Retinal pigment epithelial cell (primary cell): Measurements from ENCODE around the gene HAUS8.
A peak's percentile ranks its signal among the peaks of the same experiment; 100 is the strongest.

Experiments
- DNase-seq: peaks from one replicate; pipeline ENCODE4 v3.0.0-alpha.2; 2010; ENCODE audit warnings: low read depth
- H3K4me3 ChIP-seq: 2 replicates; pipeline ENCODE4 v1.5.1; 2011; ENCODE audit warnings: mild to moderate bottlenecking, low read length, control low read depth, moderate library complexity
- TF ChIP-seq, protein P1 (sequence below): conservative IDR thresholded peaks from 2 replicates; pipeline ENCODE4 v1.5.1; 2011; ENCODE audit warnings: low read depth, low read length, control low read depth, inconsistent platforms

HAUS8 gene

DNA sequence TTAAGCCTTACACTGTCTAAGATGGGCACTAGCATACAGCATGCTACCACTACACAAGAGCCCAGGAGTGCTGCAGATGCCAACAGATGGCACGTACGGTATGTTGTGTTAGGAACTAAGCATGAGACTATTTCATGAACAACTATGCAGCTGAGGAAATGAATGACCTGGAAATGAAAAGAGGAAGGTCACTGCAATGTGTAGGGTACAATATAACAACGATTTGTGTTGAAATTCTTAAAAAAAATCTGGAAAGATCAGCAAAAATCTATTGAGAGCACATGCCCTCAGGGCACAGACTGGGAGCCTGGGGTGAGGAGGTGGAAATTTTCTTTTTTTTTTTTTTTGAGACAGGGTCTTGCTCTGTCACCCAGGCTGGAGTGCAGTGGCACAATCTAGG, 14.4 kb downstream of the HAUS8 start:
- no peak for DNase-seq
- TF ChIP-seq, protein P1, sequence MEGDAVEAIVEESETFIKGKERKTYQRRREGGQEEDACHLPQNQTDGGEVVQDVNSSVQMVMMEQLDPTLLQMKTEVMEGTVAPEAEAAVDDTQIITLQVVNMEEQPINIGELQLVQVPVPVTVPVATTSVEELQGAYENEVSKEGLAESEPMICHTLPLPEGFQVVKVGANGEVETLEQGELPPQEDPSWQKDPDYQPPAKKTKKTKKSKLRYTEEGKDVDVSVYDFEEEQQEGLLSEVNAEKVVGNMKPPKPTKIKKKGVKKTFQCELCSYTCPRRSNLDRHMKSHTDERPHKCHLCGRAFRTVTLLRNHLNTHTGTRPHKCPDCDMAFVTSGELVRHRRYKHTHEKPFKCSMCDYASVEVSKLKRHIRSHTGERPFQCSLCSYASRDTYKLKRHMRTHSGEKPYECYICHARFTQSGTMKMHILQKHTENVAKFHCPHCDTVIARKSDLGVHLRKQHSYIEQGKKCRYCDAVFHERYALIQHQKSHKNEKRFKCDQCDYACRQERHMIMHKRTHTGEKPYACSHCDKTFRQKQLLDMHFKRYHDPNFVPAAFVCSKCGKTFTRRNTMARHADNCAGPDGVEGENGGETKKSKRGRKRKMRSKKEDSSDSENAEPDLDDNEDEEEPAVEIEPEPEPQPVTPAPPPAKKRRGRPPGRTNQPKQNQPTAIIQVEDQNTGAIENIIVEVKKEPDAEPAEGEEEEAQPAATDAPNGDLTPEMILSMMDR = no peak

DNA sequence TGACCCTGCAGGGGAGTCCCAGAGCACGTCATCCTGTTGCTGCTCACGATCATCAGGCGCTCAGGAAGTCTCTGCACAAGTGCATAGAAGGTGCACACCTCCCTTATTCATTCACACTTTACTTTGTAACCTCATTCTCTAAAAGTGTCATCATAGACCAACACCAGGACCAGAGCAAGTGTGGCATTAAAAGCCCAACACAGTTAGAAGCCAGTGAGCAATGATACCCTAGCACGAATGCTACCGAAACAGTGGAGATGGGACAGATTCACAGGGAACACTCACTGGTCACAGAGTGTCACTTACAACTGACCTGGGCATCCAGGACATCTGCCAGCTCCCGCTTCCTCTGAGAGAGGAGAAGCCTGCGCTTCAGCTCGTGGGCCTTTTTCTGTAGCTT, 17.0 kb downstream of the HAUS8 start:
- no peak overlapping the region for H3K4me3 ChIP-seq
- TF ChIP-seq, protein P1 = no peak

More for the DNA sequence above, 14.4 kb downstream of the HAUS8 start:
- no peak overlapping the region for H3K4me3 ChIP-seq

DNA sequence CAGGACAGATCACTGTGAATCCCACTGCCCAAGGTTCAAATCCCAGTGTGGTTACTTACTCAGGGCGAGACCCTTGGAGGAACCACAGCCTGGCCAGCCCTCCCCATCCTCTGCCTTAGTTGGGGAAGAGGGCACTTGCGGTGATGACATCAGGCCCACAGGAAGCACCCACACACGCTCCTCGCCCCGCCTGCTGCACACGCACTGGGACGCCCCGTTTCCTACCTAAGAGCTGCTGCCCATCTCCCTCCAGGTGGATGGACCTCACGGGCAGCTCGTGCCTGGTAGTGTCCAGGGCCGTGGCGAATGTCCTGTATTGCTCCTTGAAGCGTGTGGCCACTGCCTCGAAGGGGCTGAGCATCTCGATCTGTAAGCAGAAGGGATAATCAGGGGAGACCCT, 19.6 kb downstream of the HAUS8 start:
- TF ChIP-seq, protein P1 = no peak
- H3K4me3 ChIP-seq = no peak overlapping the region
- DNase-seq = no peak

More for the DNA sequence above, 17.0 kb downstream of the HAUS8 start:
- no peak for DNase-seq

DNA sequence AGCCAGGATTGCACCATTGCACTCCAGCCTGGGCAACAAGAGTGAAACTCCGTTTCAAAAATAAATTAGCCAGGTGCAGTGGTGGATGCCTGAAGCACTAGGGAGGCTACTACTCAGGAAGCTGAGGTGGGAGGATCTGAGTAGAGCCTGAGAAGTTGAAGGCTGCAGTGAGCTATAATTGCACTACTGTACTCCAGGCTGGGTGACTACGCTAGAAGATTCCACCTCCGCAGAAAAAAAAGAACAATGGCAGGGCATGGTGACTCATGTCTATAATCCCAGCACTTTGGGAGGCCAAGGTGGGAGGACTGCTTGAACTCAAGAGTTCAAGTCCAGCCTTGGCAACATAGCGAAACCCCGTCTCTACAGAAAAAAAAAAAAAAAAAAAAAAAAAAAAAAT, 20.5 kb downstream of the HAUS8 start:
- TF ChIP-seq, protein P1 = no peak
- no peak for DNase-seq
- no peak overlapping the region for H3K4me3 ChIP-seq

DNA sequence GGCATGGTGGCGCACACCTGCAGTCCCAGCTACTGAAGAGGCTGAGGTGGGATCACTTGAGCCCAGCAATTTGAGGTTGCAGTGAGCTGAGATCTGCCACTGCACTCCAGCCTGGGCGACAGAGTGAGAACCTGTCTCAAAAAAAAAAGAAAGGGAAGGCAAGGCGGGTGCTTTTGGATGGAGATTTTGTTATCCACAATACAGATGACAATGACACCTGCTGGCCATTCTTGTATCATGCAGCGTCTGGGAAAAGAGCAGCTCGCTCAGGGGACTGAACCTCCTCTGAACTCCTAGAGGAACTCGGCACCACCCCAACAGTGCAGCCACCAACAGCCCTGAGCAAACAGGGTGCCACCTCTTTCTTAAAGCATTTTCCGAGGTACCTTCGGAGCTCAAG, 22.8 kb downstream of the HAUS8 start:
- DNase-seq = no peak
- TF ChIP-seq, protein P1 = peak; percentile 68
- no peak overlapping the region for H3K4me3 ChIP-seq

DNA sequence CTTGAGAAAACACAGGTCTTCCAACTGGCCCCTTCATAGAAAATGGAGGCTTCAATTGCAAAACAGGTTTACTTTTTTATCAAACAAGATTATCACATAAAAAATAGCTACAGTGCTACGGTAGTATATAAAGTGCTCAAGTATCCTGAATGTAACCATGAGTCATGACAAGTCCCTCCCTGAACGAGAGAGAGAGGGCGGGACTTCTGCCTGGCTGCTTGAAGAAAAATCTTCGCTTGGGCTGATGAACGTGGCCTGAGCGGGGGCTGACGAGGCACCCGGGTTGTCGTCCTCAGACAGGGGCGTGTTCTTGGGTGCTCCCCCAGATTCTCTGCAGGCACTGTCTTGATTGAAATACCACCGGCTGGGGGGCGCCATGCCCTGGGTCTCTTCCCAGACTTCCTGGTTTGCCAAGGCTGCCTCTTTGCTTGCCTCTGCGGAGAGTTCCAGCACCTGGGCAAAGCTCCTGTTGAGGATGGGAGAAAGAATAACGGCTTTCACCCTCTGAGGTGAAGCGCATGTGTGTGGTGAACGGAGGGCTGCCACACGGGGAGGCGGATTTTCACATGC, 25.5 kb downstream of the HAUS8 start:
- TF ChIP-seq, protein P1 = no peak
- DNase-seq = peak; percentile 31
- no peak overlapping the region for H3K4me3 ChIP-seq

DNA sequence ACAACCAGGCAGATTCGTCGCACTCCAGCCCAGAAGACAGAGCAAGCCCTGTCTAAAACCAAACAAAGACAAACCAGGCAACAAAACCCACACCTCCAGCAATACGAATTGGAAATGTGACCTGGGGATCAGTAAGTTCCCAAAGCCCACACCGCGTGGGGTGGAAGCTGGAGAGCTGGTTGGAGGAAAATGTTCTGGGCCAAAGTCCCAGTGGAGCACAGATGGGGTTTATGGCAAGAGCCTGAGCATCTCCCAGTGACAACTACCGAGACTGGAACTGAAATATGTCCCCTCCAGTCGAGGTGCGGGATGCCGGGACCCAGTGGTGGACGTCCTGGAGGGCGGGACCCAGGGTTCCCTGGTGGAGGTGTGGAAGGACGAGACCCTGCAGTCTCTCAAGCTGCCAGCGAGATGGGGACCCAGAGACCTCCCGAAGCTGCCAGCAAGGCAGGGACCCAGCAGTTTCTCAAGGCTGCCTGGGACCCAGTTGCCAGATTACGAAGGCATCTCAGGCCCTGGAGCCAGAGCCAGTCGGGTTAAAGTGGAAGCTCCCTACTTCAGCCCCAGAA, 26.3 kb downstream of the HAUS8 start:
- TF ChIP-seq, protein P1 = no peak
- no peak overlapping the region for H3K4me3 ChIP-seq
- DNase-seq = no peak
